UCSD-AML1 (cell line): ENCODE data around the gene NANOS2.

Source experiments
- DNase-seq: peaks from one replicate; lab custom pipeline; 2025; ENCODE audit not compliant: unreplicated experiment; lab: John Stamatoyannopoulos, UW

Gene NANOS2

GRCh38 chr19:45929247-45929646, 14.7 kb upstream of the NANOS2 start:
- DNase-seq, result no peak

- peak; percentile 84 for DNase-seq
Observed at GRCh38 chr19:45927565-45928261, 13.1 kb upstream of the NANOS2 start.

- no peak for DNase-seq
Observed at GRCh38 chr19:45924891-45925447, 10.4 kb upstream of the NANOS2 start.

GRCh38 chr19:45922281-45922680, 7.7 kb upstream of the NANOS2 start:
- no peak for DNase-seq

GRCh38 chr19:45920458-45920857, 5.9 kb upstream of the NANOS2 start:
- no peak for DNase-seq

- DNase-seq, result no peak
Observed at GRCh38 chr19:45919678-45920077, 5.1 kb upstream of the NANOS2 start.

- no peak for DNase-seq
Observed at GRCh38 chr19:45918721-45919120, 4.1 kb upstream of the NANOS2 start.

- no peak for DNase-seq
Observed at GRCh38 chr19:45917421-45918091, 3.0 kb upstream of the NANOS2 start.

- DNase-seq, result no peak
Observed at GRCh38 chr19:45911291-45911690, 3.3 kb downstream of the NANOS2 start.

- no peak for DNase-seq
Observed at GRCh38 chr19:45908956-45909355, 5.6 kb downstream of the NANOS2 start.

GRCh38 chr19:45906221-45906620, 8.4 kb downstream of the NANOS2 start:
- DNase-seq, result no peak

- DNase-seq, result no peak
Observed at GRCh38 chr19:45905011-45905410, 9.6 kb downstream of the NANOS2 start.

GRCh38 chr19:45902651-45903625, 11.6 kb downstream of the NANOS2 start:
- DNase-seq, result peak; percentile 100

GRCh38 chr19:45901912-45902650, 12.5 kb downstream of the NANOS2 start, which contains the start of gene MYPOP:
TSS of gene MYPOP (minus strand) at chr19:45902613. CDS start at chr19:45901773, 840 bp downstream.
- DNase-seq, result peak; percentile 40

- peak; percentile 40 for DNase-seq
Observed at GRCh38 chr19:45901432-45901911, 13.1 kb downstream of the NANOS2 start.

GRCh38 chr19:45900738-45901431, 13.7 kb downstream of the NANOS2 start:
- no peak for DNase-seq

GRCh38 chr19:45899919-45900589, 14.5 kb downstream of the NANOS2 start:
- DNase-seq, result no peak

- DNase-seq, result no peak
Observed at GRCh38 chr19:45899253-45899652, 15.3 kb downstream of the NANOS2 start.

GRCh38 chr19:45897261-45897812, 17.2 kb downstream of the NANOS2 start:
- no peak for DNase-seq
